Measurements from ENCODE around the gene WDR37.

- no peak for TF ChIP-seq EZH2 (IDR thresholded peaks at IDR 0.05; ENCODE audit: borderline replicate concordance, low read length)
- TF ChIP-seq, protein P1, sequence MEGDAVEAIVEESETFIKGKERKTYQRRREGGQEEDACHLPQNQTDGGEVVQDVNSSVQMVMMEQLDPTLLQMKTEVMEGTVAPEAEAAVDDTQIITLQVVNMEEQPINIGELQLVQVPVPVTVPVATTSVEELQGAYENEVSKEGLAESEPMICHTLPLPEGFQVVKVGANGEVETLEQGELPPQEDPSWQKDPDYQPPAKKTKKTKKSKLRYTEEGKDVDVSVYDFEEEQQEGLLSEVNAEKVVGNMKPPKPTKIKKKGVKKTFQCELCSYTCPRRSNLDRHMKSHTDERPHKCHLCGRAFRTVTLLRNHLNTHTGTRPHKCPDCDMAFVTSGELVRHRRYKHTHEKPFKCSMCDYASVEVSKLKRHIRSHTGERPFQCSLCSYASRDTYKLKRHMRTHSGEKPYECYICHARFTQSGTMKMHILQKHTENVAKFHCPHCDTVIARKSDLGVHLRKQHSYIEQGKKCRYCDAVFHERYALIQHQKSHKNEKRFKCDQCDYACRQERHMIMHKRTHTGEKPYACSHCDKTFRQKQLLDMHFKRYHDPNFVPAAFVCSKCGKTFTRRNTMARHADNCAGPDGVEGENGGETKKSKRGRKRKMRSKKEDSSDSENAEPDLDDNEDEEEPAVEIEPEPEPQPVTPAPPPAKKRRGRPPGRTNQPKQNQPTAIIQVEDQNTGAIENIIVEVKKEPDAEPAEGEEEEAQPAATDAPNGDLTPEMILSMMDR (IDR thresholded peaks at IDR 0.05; ENCODE audit: low read length) = no peak
Observed at GRCh38 chr10:1141701-1142100, 85.5 kb downstream of the WDR37 start.

Data from OCI-LY1 (cell line).